HG03196 (cell line): ENCODE measurements around the gene WDR64.
A peak's percentile ranks its signal among the peaks of the same experiment; 100 is the strongest.

Source experiments
- ATAC-seq: cut with Tn5 transposase; IDR thresholded peaks from one replicate; pipeline ENCODE4 v1.9.1; 2021; ENCODE audit not compliant: unreplicated experiment

WDR64 gene

DNA sequence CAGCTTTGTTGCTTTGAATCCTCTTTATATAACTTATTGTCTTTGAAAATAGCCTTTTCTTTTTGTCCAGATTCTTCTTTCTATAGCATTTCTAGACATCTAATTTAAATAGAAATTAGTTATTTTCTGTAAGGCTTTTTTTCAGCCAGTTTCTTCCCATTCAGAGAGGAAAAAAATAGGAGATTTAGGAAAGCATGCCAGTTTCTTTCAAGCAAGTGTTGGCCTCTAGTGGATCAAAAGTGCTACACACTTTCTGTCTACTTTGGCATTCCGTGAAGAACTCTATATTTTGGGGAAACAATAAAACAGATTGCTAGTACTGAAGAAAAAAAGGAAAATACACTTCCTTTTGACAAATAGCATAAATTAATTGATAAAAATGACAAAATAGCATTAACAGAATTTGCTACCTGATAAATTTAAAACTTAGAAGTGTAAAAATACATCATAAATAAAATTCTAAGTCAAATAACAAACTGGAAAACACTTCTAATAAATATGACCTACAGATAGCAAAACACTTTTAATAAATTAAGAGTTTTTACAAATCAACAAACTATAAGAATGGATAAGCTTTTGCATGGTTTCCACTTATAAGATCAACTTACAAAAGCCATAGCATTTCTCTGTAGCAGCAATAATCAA lies 182.8 kb downstream of the WDR64 start:
- no peak for ATAC-seq

DNA sequence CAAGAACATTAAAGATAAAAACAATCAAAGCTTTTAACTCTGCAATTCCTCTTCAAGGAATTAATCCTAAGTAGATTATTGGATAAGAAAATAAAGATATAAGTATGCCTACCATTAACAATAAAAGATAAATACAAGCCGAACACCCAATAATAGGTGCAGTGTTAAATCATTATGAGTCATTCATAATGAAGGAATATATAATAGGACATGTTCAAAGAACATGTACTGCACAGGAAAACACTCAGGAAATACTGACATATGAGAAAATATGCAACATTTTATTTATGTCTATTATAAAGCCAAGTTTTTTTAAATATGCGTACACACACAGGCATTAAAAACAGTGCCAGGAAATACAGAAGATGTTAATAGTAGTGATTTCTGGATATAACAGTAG lies 184.9 kb downstream of the WDR64 start:
- ATAC-seq: no peak

DNA sequence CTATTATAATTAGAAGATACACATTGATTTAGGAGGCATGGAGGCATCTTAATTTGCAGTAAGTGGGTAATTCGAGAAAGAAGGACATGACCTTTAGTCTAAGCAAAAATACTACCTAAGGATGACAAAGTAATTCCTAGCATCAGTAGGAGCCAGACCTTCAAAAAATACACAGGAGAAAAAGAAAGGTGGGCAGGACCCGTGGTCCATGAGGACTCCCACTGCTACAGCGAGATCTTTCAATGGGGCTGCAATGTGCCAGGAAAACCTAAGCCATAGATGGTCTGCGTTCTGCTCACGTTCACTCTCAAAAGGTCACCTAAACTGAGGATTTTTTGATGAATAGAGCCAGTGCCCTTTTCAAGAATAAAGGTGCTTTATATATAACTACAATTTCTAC lies 185.3 kb downstream of the WDR64 start:
- no peak for ATAC-seq

DNA sequence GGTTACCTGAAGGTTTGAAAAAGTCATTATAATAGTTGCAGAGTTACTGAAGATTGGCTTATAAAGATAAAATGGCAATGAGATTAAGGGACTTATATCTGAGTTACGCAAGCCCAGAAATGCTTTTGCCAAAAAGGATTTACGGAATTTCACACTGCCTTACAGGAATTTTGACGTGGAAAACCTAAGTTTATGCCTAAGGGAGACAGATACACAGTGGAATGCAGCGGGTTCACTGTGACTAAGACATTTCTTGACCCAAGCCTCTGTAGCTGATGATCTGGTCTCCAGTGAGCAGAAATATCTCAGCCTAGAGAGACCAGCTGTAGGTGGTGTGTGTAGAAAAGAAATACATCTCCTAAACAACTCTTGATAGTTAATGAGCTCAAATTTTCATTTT lies 185.8 kb downstream of the WDR64 start:
- no peak for ATAC-seq

DNA sequence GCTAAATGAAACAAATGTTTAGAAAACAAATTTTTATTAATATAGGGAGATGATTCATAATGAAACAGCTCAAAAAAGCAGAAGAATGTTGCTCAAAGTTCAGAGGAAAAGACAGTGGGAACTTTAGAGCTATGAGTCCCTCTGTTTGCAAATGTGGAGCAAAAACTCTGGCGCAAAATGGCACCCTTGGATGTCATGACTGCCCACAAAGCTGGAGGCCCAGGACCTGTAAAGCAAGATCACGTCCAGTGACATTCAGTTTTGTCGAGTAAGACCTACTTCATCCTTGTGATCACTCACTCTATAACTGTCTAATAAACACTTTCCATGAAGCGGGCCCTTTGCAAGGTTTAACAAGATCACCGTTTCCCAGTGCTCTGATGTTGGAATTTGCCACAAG lies 186.8 kb downstream of the WDR64 start:
- no peak for ATAC-seq

DNA sequence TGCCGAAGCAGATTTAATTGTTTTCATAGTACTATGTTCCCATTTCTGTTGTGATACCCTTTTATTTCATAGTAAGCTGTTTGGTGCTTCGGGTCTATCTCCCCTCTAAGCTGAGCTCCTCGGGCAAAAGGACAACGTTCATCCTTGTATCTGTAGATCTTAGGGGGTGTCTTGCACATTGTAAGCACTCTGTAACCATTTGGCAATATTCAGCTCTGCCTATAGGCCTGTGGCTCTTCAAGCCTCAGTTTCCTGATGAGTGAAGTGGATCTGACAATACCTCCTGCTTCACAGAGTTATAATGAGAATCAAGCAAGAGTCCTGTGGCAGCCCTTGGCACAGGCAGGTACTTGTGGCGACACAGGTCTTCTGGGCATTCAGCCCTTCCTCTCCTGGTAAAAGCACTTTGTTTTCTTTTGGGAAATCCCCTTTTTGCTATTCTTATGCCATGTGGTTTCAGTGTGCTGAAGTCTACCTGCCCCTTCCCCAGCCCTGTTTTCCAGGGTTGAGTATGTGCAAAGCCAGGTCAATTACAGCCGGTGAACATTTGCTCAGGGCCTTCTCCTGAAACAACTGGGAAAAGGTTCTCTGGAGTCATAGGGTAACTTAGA lies 187.4 kb downstream of the WDR64 start:
- ATAC-seq: peak; percentile 56

DNA sequence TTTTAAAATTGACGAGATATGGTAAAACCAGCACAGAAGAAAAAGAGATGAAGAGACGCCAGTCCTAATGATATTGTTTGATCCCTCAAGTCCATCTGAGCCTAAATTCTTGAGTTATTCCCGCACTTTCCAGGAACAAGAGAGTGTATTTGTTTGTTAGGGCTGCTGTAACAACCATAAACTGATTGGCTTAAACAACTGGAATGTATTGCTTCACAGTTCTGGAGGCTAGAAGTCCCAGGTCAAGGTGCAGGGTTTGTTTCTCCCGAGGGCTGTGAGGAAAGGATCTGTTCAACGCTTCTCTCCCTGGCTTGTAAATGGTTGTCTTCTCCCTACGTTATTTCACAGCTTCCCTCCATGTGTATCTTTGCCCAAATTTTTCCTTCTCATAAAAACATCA lies 188.1 kb downstream of the WDR64 start:
- no peak for ATAC-seq

DNA sequence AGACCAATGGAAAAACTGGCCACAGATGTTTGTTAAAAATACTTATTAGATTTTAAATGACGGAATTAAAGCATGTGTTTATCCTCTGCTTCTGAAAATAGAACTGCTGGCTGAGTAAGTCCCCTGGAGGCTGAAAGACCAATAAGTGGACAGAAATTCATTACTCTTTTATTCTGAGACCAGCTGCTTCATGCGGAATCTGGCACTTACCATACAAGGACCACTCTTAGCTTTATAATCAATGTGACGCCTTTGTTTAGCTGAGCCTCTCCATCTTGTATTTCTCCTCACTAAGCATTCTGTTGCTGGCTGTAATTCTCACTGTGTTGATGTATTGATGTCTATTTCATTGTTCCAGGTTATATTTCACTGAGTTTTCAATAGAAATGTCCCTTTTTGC lies 189.6 kb downstream of the WDR64 start:
- no peak for ATAC-seq

DNA sequence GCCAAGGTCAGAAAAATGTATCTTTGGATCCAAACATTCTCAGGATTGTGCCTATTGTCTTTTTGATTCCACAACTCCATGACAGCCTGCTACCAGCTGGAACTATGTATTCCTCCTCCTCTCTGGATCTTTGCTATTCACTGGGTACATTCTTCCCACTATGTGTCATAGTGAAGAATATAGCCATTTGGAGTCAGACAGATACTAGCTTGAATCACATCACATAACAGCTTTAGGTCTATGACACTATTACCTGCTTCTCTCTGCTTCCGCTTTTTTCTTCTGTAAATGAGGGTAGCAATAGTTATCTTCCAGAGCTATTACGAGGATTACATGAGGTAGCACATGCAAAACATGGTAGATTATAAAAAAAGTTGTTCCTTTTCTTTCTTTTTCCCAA lies 190.5 kb downstream of the WDR64 start:
- ATAC-seq: no peak

DNA sequence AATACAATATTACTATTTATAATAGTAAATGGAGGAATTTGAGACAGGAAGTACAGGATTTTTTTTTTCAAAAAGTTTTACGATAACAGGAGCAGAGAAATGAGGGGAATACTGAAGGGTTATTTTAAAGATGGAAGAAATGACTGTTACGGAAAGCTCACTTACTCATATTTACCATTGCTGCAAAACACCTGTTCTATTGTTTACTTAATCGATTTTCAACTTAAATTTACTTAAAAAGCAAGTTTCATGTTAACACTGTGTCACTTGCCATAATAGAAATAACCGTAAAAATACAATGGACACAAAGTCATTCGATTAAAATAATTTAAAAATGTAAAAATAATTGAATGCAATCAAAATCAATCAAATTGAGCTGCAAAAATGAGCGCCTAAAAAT lies 192.5 kb downstream of the WDR64 start:
- ATAC-seq: no peak

DNA sequence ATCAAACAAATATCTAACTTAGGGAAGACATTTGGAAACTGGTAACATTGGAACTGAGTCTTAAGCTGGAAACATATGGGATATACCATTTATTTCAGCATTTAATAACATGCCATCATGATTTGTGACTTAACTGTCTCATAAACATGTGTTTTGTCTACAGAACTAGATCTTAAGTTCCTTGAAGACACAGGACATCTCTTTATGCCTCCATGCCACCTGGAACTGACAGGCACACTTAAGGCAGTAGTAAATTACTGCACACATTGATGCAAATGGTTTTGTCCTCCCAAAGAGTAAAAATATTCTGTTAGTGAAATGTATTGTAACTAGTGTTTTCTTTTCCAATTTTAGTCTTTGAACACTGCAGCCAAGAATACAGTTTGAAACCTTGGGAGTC lies 194.3 kb downstream of the WDR64 start:
- no peak for ATAC-seq

DNA sequence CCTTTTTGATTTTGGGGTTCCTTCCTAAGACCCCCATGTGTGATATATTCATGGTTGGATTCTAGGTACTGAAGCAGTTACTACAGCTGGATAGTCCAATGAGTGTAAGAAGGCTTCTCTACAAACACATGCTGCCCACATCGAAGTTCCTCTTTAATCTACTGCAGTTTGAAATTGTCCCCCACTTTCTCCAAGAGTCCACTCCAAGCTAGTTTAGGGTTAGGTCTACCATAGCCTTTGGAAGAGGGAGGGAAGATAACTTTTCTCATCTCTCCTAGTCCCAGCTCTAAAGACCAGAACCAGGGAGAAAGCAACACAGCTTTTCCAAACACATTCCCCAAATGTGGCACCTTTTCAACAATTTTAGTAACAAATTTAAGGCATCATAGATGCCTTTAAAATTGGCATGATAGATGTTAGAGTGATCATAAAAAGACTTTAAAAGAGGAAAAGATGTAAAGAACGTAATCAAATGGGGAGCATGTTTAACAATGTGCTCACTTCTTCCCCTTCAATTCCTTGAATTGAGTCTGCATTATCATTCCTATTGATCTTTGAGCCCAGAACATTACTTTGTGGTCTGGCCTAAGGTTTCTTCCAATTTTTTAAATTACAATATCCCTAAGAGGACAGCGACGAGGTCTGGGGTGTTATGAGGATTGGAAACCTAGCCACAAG lies 194.9 kb downstream of the WDR64 start:
- ATAC-seq: no peak

DNA sequence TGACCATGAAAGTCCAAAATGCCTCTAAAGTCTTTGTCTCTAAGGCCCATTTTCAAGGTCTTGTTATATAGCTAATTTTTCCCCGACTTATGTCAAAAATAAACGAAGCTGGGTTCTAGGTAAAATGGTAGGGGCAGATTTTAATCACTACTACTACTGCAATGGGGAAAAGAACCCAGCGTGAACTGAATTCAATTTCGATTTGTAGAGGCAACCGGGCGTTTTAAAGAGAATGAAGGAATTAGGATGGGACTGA lies 195.4 kb downstream of the WDR64 start:
- ATAC-seq: no peak

DNA sequence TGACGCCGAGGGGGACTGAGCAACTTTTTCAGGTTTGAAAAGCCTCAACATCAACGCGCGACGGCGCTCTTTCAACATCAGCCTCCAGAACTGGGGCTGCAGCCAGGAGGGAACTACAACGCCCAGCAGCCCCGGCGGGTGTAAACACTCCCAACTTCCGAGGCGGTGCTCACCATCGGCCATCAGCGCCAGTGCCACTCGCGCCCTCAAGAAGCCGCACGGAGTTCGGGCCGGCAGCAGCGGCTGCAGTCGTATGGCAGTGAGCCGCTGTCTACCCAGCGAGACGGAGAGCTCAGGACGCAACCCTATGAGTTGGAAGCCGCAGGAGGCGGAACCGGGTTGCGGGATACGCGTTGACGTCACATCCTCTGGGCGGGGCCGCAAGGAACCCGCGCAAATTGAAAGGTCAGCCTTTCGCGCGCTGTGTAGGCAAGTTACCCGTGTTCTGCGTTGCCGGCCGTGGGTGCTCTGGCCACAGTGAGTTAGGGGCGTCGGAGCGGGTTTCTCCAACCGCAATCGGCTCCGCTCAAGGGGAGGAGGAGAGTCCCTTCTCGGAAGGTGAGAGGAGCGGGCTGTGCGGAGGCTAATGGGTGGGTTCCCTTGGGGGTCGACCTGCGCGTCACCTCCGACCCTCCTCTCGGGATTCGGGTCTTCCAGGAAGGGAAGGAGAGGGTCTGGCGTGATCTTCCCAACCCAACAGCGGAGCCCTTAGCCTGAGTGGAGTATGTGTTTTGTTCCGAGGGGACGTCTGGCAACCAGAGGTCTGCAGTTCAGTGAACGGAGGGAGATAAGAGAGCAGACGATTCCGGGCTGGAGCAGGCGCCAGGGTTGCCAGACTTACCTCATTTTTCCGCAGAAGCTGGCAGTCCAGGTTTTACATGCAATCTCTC lies 196.0 kb downstream of the WDR64 start, which contains the start of gene EXO1:
Gene EXO1, plus strand, starts transcription at position 409 of the 890 bp plus-strand sequence. CDS start 2,222 bp downstream, outside the sequence.
- ATAC-seq: peak; percentile 99

DNA sequence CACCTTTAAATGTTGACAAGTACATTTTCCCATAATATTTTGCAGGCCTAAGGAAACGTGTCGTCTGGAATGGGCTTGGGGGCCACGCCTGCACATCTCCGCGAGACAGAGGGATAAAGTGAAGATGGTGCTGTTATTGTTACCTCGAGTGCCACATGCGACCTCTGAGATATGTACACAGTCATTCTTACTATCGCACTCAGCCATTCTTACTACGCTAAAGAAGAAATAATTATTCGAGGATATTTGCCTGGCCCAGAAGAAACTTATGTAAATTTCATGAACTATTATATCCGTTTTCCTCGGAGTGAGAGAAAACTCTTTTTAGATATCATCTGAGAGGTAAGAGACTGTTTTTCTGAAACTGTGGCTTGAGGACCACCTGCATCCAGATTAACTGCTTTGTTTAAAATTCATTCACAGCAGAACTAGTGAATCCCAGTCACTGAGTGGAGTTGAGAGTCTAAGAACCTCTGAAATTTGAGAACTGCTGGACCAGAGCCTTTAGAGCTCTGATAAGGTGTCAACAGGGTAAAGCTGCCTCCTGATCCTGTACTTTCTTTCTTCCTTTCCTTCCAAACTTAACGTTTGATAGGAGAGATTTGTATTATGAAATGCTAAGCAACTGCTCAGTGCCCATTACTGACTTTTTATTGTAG lies 196.7 kb downstream of the WDR64 start:
- no peak for ATAC-seq

DNA sequence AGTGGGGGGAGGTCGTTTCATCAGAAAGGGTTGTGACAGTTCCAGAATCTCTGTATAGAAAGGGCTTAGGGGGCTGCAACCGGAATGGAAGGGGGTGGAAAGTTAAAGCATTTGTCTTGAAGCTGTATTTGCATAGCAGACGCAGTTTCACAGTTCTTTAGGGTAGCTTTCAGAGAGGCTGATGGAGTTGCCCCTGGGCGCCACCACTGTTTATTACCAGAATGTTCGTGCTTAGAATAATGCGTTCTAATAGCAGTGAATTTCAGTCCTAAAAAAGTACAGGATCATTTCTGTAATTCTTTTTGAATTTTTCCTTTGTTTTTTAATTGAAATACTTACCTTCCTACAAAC lies 197.2 kb downstream of the WDR64 start:
- ATAC-seq: no peak
